HepG2 (cell line): ENCODE results near the gene C22orf31.
A peak's percentile ranks its signal among the peaks of the same experiment; 100 is the strongest.

ENCODE experiments used
- BRD4 ChIP-seq: sonication (generic); formaldehyde crosslinking; IDR thresholded peaks from 2 replicates; pipeline ENCODE4 v1.4.0; 2020; ENCODE audit warnings: missing genetic modification reagents
- KDM2A ChIP-seq: sonication (generic); formaldehyde crosslinking; IDR thresholded peaks from 2 replicates; pipeline ENCODE4 v1.4.0; 2020; ENCODE audit warnings: low read depth, missing genetic modification reagents, borderline replicate concordance
- KDM5A ChIP-seq: fragments of 200-600 bp; sonication (generic); IDR thresholded peaks from 2 replicates; pipeline ENCODE4 v1.7.0; 2018; ENCODE audit warnings: antibody characterized with exemption, mild to moderate bottlenecking, low read length, borderline replicate concordance
- NFIC ChIP-seq: IDR thresholded peaks from 2 replicates; pipeline ENCODE4 v1.6.1; 2012; ENCODE audit warnings: mild to moderate bottlenecking, low read length, inconsistent platforms
- PRMT3 ChIP-seq: sonication (generic); formaldehyde crosslinking; IDR thresholded peaks from 2 replicates; pipeline ENCODE4 v1.8.1; 2022; ENCODE audit warnings: low read depth, mild to moderate bottlenecking, moderate library complexity, missing genetic modification reagents, borderline replicate concordance
- PTBP1 ChIP-seq: fragments of 200-400 bp; formaldehyde crosslinking; IDR thresholded peaks from 2 replicates; pipeline ENCODE4 v1.6.1; 2018; ENCODE audit warnings: low read length, low read depth; ENCODE audit not compliant: poor library complexity, severe bottlenecking
- SUZ12 ChIP-seq: fragments of 150-350 bp; IDR thresholded peaks from 2 replicates; pipeline ENCODE4 v1.6.1; 2014; ENCODE audit warnings: low read depth, low read length
- TAF1 ChIP-seq: sonication (generic); formaldehyde crosslinking; IDR thresholded peaks from 2 replicates; pipeline ENCODE4 v1.4.0; 2020; ENCODE audit warnings: missing genetic modification reagents
- ZBTB49 ChIP-seq: sonication (generic); formaldehyde crosslinking; IDR thresholded peaks from 2 replicates; pipeline ENCODE4 v1.4.0; 2020; ENCODE audit warnings: missing genetic modification reagents, borderline replicate concordance
- ZNF160 ChIP-seq: sonication (generic); formaldehyde crosslinking; IDR thresholded peaks from 2 replicates; pipeline ENCODE4 v1.8.0; 2022; ENCODE audit warnings: mild to moderate bottlenecking, inconsistent platforms, missing genetic modification reagents

GRCh38 chr22:29030016-29030617 is 31.5 kb downstream of the C22orf31 start:
- TF ChIP-seq SUZ12: no peak
- no peak for TF ChIP-seq PTBP1
- TF ChIP-seq TAF1 (CRISPR knock-in tag): no peak
- no peak for TF ChIP-seq KDM5A
- TF ChIP-seq ZNF160 (CRISPR knock-in tag): no peak
- no peak for TF ChIP-seq PRMT3 (CRISPR knock-in tag)
- no peak for TF ChIP-seq BRD4 (CRISPR knock-in tag)
- 0 out of 2 replicates have a peak, but pooled peaks have one; percentile 27 for TF ChIP-seq NFIC
- TF ChIP-seq KDM2A (CRISPR knock-in tag): no peak
- TF ChIP-seq ZBTB49 (CRISPR knock-in tag): no peak
